Measurements from ENCODE around the gene CTDSPL. TPM values are rescaled to one million over a fixed set of nuclear protein-coding genes. Genes with fewer than 3 reads are reported as not detected.
"Not testable (repeated sequence)": the region's sequence is repeated elsewhere in the genome, so short reads cannot be mapped to it uniquely, and the experiment has no call there.

Gene CTDSPL
- total RNA-seq, 1 experiment from 2014 or later, result not detected

DNA sequence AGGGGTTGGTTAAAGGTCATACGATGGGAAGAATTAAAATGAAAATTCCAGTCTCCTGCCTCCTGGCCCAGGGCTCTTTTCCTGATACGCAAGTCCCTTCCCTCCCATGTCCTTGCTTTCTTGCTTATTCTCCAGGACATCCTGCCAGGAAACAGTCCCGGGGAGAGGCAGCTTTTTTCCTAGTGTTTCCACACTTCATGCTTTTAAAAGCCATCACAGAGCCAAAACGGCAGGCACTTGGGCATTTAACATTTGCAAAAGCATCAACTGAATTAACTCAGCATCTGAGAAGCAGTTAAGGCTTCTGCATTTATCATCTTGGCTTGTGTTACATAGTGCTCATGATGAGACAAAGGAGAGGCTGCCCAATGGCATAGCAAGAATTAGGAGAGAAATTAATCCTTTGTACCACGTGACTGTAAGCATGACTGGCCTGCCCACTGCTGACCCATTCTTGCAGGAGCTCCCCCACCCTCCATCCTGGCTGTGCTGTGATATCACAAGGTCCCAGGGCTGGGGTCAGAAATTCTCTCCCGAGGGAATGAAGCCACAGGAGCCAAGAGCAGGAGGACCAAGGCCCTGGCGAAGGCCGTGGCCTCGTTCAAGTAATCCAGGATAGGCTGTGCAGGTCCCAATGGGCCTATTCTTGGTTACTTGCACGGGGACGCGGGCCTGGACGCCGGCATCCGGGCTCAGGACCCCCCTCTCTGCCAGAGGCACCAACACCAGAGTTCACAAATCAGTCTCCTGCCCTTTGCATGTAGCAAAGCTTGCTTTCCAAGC is 107.3 kb downstream of the CTDSPL start:
- Histone ChIP-seq H3K27ac (ENCODE audit: low read length) (no peak overlapping the region), H3K79me2 (ENCODE audit: low read length) (no peaks in the 10 kb centered on the region)

GRCh38 chr3:37969596-37970100 is 108.0 kb downstream of the CTDSPL start:
- Histone ChIP-seq H3K27me3 (ENCODE audit: low read length) (no peaks in the 10 kb centered on the region), H4K20me1 (ENCODE audit: insufficient read depth, low read depth, low read length) (no peaks in the 10 kb centered on the region), H3K9me3 (ENCODE audit: low read length) (no peaks in the 10 kb centered on the region), H3K36me3 (ENCODE audit: insufficient read depth, low read length) (no peaks in the 10 kb centered on the region), H3K4me1 (ENCODE audit: low read length) (no peaks in the 10 kb centered on the region), H3K4me2 (ENCODE audit: low read depth, low read length, poor library complexity, severe bottlenecking) (no peak overlapping the region), H3K9ac (ENCODE audit: low read length) (no peak overlapping the region), H2AFZ (ENCODE audit: low read length) (no peak overlapping the region), H3K9me2 (replicated peaks; ENCODE audit: insufficient read depth, low read length) (no peaks in the 10 kb centered on the region), H3K4me3 (ENCODE audit: low read length) (no peak overlapping the region), H3K27ac (ENCODE audit: low read length) (no peak overlapping the region), H3K79me2 (ENCODE audit: low read length) (no peaks in the 10 kb centered on the region)
- no peak for DNase-seq

More for the DNA sequence above, 107.3 kb downstream of the CTDSPL start:
- Histone ChIP-seq H3K27me3 (ENCODE audit: low read length) (no peaks in the 10 kb centered on the region), H3K9me2 (replicated peaks; ENCODE audit: insufficient read depth, low read length) (no peaks in the 10 kb centered on the region), H3K4me2 (ENCODE audit: low read depth, low read length, poor library complexity, severe bottlenecking) (no peak overlapping the region), H3K4me3 (ENCODE audit: low read length) (no peak overlapping the region), H3K9me3 (ENCODE audit: low read length) (no peaks in the 10 kb centered on the region), H3K4me1 (ENCODE audit: low read length) (no peaks in the 10 kb centered on the region), H3K36me3 (ENCODE audit: insufficient read depth, low read length) (no peaks in the 10 kb centered on the region), H2AFZ (ENCODE audit: low read length) (no peak overlapping the region), H3K9ac (ENCODE audit: low read length) (no peak overlapping the region), H4K20me1 (ENCODE audit: insufficient read depth, low read depth, low read length) (no peaks in the 10 kb centered on the region)
- no peak for DNase-seq

- no peaks in the 10 kb centered on the region for H3K9me2 ChIP-seq (replicated peaks; ENCODE audit: insufficient read depth, low read length)
- no peak overlapping the region for H3K4me3 ChIP-seq (ENCODE audit: low read length)
- H3K79me2 ChIP-seq (ENCODE audit: low read length), result no peaks in the 10 kb centered on the region
- H3K36me3 ChIP-seq (ENCODE audit: insufficient read depth, low read length), result no peaks in the 10 kb centered on the region
- H3K27me3 ChIP-seq (ENCODE audit: low read length), result no peaks in the 10 kb centered on the region
- no peaks in the 10 kb centered on the region for H3K4me1 ChIP-seq (ENCODE audit: low read length)
- no peaks in the 10 kb centered on the region for H3K9me3 ChIP-seq (ENCODE audit: low read length)
- H2AFZ ChIP-seq (ENCODE audit: low read length), result no peak overlapping the region
- no peak overlapping the region for H3K27ac ChIP-seq (ENCODE audit: low read length)
- no peak for DNase-seq
- no peaks in the 10 kb centered on the region for H4K20me1 ChIP-seq (ENCODE audit: insufficient read depth, low read depth, low read length)
- no peak overlapping the region for H3K9ac ChIP-seq (ENCODE audit: low read length)
- no peak overlapping the region for H3K4me2 ChIP-seq (ENCODE audit: low read depth, low read length, poor library complexity, severe bottlenecking)
Observed at GRCh38 chr3:37970802-37971201, 109.1 kb downstream of the CTDSPL start.

- no peak overlapping the region for H3K27ac ChIP-seq (ENCODE audit: low read length)
- no peak for DNase-seq
- no peaks in the 10 kb centered on the region for H3K79me2 ChIP-seq (ENCODE audit: low read length)
- no peak overlapping the region for H3K9ac ChIP-seq (ENCODE audit: low read length)
- H3K27me3 ChIP-seq (ENCODE audit: low read length), result no peaks in the 10 kb centered on the region
- H3K4me2 ChIP-seq (ENCODE audit: low read depth, low read length, poor library complexity, severe bottlenecking), result no peak overlapping the region
- no peaks in the 10 kb centered on the region for H3K4me1 ChIP-seq (ENCODE audit: low read length)
- H4K20me1 ChIP-seq (ENCODE audit: insufficient read depth, low read depth, low read length), result no peaks in the 10 kb centered on the region
- H3K4me3 ChIP-seq (ENCODE audit: low read length), result no peak overlapping the region
- H3K9me3 ChIP-seq (ENCODE audit: low read length), result no peaks in the 10 kb centered on the region
- H3K9me2 ChIP-seq (replicated peaks; ENCODE audit: insufficient read depth, low read length), result no peaks in the 10 kb centered on the region
- no peaks in the 10 kb centered on the region for H3K36me3 ChIP-seq (ENCODE audit: insufficient read depth, low read length)
- no peak overlapping the region for H2AFZ ChIP-seq (ENCODE audit: low read length)
Observed at GRCh38 chr3:37971467-37971866, 109.8 kb downstream of the CTDSPL start.

- not testable (repeated sequence) for H3K27me3 ChIP-seq (ENCODE audit: low read length); H3K4me3 ChIP-seq (ENCODE audit: low read length); H4K20me1 ChIP-seq (ENCODE audit: insufficient read depth, low read depth, low read length); H3K36me3 ChIP-seq (ENCODE audit: insufficient read depth, low read length); H3K9me2 ChIP-seq (replicated peaks; ENCODE audit: insufficient read depth, low read length); DNase-seq; H3K79me2 ChIP-seq (ENCODE audit: low read length); H2AFZ ChIP-seq (ENCODE audit: low read length); H3K4me1 ChIP-seq (ENCODE audit: low read length); H3K4me2 ChIP-seq (ENCODE audit: low read depth, low read length, poor library complexity, severe bottlenecking); H3K9ac ChIP-seq (ENCODE audit: low read length); H3K9me3 ChIP-seq (ENCODE audit: low read length); H3K27ac ChIP-seq (ENCODE audit: low read length)
Observed at GRCh38 chr3:37972056-37972455, 110.4 kb downstream of the CTDSPL start.

DNA sequence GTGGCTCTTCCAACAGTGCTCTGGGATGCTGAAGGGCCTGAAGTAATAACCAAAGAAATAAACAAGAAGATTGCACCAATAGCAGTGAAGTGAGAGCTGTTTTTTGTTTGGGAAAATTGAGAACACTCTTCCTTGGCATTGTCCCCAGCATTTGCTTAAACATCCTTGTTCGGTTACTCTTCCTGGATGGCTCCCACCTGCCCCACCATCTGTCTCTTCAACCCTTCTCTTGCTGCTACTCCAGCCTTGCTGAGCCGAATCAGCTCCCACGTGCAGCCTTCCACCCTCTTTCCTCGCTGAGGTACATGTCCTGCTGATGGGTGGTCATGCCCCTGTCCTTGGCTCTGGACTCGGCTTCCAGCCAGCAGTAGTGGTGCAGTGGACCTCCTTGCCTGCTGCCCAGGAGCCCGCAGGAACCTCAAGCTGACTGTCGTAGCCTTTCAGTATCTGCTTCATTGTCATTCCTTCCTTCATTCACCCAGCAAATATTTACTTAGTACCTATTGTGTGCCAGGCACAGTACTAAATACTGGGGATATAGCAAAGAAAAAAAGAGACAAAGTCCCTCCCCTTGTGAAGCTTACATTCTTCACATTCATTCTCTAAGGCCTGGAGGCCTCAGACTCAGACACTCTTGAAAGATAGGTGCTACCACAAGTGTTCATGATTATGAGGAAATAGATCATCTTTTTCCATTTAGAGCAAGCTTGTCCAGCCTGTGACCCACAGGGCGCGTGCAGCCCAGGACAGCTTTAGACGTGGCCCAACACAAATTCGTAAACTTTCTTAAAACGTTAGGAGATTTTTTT is 111.8 kb downstream of the CTDSPL start:
- no peaks in the 10 kb centered on the region for H3K27me3 ChIP-seq (ENCODE audit: low read length)
- DNase-seq, result no peak
- H3K9me2 ChIP-seq (replicated peaks; ENCODE audit: insufficient read depth, low read length), result no peaks in the 10 kb centered on the region
- no peak overlapping the region for H3K4me2 ChIP-seq (ENCODE audit: low read depth, low read length, poor library complexity, severe bottlenecking)
- no peak overlapping the region for H3K9ac ChIP-seq (ENCODE audit: low read length)
- H3K9me3 ChIP-seq (ENCODE audit: low read length), result no peaks in the 10 kb centered on the region
- no peaks in the 10 kb centered on the region for H3K36me3 ChIP-seq (ENCODE audit: insufficient read depth, low read length)
- no peak overlapping the region for H2AFZ ChIP-seq (ENCODE audit: low read length)
- H3K79me2 ChIP-seq (ENCODE audit: low read length), result no peaks in the 10 kb centered on the region
- H4K20me1 ChIP-seq (ENCODE audit: insufficient read depth, low read depth, low read length), result no peaks in the 10 kb centered on the region
- H3K4me1 ChIP-seq (ENCODE audit: low read length), result no peaks in the 10 kb centered on the region
- no peak overlapping the region for H3K4me3 ChIP-seq (ENCODE audit: low read length)
- H3K27ac ChIP-seq (ENCODE audit: low read length), result no peak overlapping the region

DNA sequence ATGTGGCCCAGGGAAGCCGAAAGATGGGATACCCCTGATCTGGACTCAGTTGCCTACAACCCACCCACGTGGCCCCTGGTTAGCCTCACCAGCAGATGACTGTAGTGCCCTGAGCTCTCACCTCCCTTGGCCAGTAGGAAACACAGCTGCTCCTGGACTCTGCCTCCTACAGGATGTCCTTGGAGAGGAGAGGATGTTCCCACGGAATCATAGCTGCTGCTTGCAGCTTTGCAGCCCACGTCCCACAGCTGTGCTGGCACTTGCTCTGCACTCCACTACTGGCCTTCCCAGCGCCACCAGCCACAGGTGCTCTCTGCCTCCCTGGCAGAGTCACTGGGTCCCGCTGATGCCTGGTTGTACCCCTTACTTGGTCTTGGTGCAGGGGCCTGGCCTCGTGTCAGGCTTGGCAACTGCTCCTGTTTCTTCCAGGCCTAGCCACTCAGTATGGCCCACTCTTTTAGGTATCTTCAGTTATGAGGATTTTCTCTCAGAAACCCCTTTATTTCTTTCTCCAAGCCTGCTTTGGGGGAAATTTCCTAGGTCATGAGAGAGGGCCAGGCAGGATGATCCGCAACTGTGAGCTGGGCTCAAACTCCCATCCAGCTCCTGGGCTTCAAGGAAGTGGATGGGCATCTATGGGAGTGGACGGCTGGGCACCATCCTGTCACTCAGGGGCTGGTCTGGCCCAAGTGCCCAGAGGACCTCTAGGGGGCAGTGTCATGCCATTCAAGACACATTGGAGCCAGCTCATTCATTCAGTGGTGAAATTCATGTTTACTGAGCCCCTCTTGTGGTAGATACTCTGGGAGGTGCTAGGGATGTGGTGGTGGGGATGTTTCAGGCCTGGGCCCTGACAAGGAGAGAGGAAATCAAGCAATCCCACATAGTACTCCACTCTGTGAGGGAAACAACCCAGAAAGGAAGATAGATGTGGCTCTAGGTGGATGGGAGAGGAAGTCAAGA is 112.7 kb downstream of the CTDSPL start:
- Histone ChIP-seq H3K4me2 (ENCODE audit: low read depth, low read length, poor library complexity, severe bottlenecking) (no peak overlapping the region), H2AFZ (ENCODE audit: low read length) (no peak overlapping the region), H3K36me3 (ENCODE audit: insufficient read depth, low read length) (no peaks in the 10 kb centered on the region), H3K4me3 (ENCODE audit: low read length) (no peak overlapping the region), H3K9me3 (ENCODE audit: low read length) (no peaks in the 10 kb centered on the region), H3K4me1 (ENCODE audit: low read length) (no peaks in the 10 kb centered on the region), H3K9me2 (replicated peaks; ENCODE audit: insufficient read depth, low read length) (no peaks in the 10 kb centered on the region), H3K9ac (ENCODE audit: low read length) (no peak overlapping the region), H3K27ac (ENCODE audit: low read length) (no peak overlapping the region), H4K20me1 (ENCODE audit: insufficient read depth, low read depth, low read length) (no peaks in the 10 kb centered on the region), H3K79me2 (ENCODE audit: low read length) (no peaks in the 10 kb centered on the region), H3K27me3 (ENCODE audit: low read length) (no peaks in the 10 kb centered on the region)
- peak; percentile 86 for DNase-seq

All from Karpas-422 (cell line).